Neural crest cell (in vitro differentiated cells): ENCODE data around the gene TGFB1. TPM values are rescaled to one million over a fixed set of nuclear protein-coding genes. Genes with fewer than 3 reads are reported as not detected.

Experiments used
- DNase-seq: peaks from one replicate; pipeline ENCODE4 v3.0.0; 2021; ENCODE audit warnings: low read depth, mixed read lengths, low spot score
- H3K27ac Mint-ChIP-seq: one replicate; pipeline ENCODE4 v1.8.0; 2021; ENCODE audit warnings: mild to moderate bottlenecking, mixed read lengths; ENCODE audit not compliant: unreplicated experiment
- H3K27me3 Mint-ChIP-seq: 2 replicates; pipeline ENCODE4 v1.8.0; 2021; ENCODE audit warnings: low read depth, mild to moderate bottlenecking, mixed read lengths
- H3K36me3 Mint-ChIP-seq: 2 replicates; pipeline ENCODE4 v1.8.0; 2021; ENCODE audit warnings: low read depth, mild to moderate bottlenecking, mixed read lengths
- H3K4me1 Mint-ChIP-seq: 2 replicates; pipeline ENCODE4 v1.8.0; 2021; ENCODE audit warnings: mixed read lengths
- H3K4me3 Mint-ChIP-seq: one replicate; pipeline ENCODE4 v1.8.0; 2021; ENCODE audit warnings: mild to moderate bottlenecking, mixed read lengths
- H3K9me3 Mint-ChIP-seq: 2 replicates; pipeline ENCODE4 v1.8.0; 2021; ENCODE audit warnings: mixed read lengths
- total RNA-seq: library from RNA; stranded (reverse); gene quantifications from 2 replicates; pipeline ENCODE4 v1.2.1, GENCODE V29; 2021
- TF ChIP-seq, protein P1 (sequence below): fragments of 200-600 bp; sonication (generic); conservative IDR thresholded peaks from 2 replicates; pipeline ENCODE4 v1.5.0; 2021; ENCODE audit warnings: antibody characterized with exemption, mild to moderate bottlenecking

The TGFB1 gene
- total RNA-seq, 1 donor from 2014 or later = 2.2 TPM

DNA sequence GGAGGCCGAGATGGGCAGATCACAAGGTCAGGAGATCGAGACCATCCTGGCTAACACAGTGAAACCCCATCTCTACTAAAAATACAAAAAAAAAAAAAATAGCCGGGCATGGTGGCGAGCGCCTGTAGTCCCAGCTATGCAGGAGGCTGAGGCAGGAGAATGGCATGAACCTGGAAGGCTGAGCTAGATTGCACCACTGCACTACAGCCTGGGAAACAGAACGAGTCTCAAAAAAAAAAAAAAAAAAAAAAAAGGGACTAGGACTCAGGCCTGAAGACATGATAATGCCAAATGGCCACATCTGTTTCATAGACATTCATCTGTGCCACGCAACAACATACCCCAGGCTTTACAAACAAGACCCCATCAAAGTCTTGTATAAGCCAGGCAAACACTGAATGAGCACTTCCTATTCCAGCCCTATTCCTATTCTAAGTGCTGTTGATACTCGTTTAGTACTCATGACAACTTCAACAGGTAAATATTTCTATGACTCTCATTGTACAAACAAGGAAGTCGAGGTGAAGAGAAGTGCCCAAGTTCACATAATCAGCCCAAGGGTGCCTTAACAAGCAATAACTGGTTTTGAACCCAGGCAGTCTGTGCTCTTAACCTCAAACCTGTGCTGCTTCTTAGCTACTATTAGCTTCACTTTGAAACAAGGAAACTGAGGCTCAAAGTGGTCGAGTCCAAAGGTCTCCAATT is 8.6 kb upstream of the TGFB1 start:
- TF ChIP-seq, protein P1, sequence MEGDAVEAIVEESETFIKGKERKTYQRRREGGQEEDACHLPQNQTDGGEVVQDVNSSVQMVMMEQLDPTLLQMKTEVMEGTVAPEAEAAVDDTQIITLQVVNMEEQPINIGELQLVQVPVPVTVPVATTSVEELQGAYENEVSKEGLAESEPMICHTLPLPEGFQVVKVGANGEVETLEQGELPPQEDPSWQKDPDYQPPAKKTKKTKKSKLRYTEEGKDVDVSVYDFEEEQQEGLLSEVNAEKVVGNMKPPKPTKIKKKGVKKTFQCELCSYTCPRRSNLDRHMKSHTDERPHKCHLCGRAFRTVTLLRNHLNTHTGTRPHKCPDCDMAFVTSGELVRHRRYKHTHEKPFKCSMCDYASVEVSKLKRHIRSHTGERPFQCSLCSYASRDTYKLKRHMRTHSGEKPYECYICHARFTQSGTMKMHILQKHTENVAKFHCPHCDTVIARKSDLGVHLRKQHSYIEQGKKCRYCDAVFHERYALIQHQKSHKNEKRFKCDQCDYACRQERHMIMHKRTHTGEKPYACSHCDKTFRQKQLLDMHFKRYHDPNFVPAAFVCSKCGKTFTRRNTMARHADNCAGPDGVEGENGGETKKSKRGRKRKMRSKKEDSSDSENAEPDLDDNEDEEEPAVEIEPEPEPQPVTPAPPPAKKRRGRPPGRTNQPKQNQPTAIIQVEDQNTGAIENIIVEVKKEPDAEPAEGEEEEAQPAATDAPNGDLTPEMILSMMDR = no peak
- peaks cover 6% of the 10 kb centered on the region for H3K36me3 Mint-ChIP-seq
- H3K4me3 Mint-ChIP-seq = peak overlapping the region; percentile 99
- H3K9me3 Mint-ChIP-seq = no peaks in the 10 kb centered on the region
- no peaks in the 10 kb centered on the region for H3K27me3 Mint-ChIP-seq
- DNase-seq = no peak
- no peak overlapping the region for H3K27ac Mint-ChIP-seq
- peaks cover 26% of the 10 kb centered on the region for H3K4me1 Mint-ChIP-seq

DNA sequence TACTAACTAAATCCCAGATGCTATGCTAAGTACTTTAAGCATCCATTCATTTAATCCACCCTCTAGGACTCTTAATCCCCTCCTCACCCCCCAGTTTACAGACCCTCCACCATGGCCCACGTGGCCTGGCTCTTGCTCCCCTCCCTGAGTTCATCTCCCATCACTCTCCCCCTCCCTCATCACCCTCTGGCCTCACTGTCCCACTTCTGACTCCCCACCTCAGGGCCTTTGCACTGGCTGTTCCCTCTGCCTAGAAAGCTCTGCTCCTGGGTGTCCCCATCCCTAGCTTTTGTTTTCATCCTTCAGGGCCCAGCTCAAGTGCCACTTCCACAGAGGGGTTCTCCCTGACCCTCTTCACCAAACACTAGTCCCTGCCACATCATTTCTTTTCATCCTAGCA is 6.0 kb upstream of the TGFB1 start:
- H3K36me3 Mint-ChIP-seq = peaks cover 6% of the 10 kb centered on the region
- H3K27me3 Mint-ChIP-seq = peaks cover 6% of the 10 kb centered on the region
- no peak for DNase-seq
- no peak overlapping the region for H3K27ac Mint-ChIP-seq
- peaks cover 28% of the 10 kb centered on the region for H3K4me1 Mint-ChIP-seq
- H3K9me3 Mint-ChIP-seq = no peaks in the 10 kb centered on the region
- no peak overlapping the region for H3K4me3 Mint-ChIP-seq
- TF ChIP-seq, protein P1 = no peak

DNA sequence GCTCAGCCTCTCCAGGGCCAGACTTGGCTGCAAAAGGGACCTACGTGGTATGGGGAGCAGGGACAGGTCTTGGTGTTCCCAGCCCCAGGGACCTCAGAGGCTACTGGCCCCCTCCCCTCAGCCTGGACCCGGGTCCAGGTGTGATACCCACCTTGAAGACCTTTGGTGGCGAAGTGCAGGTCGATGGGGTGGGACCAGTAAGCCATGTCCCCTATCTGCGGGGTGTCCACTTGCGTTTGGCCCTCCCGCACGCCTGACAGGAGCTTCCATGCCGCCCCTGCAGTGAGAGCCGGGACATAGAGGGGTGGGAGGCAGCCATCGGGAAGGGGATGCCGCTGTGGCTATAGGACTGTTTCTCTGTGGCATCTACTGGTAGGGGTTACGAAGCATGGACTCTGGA is 4.0 kb upstream of the TGFB1 start:
- peaks cover 20% of the 10 kb centered on the region for H3K4me1 Mint-ChIP-seq
- no peak for DNase-seq
- peaks cover 3% of the 10 kb centered on the region for H3K36me3 Mint-ChIP-seq
- no peaks in the 10 kb centered on the region for H3K9me3 Mint-ChIP-seq
- H3K27ac Mint-ChIP-seq = no peak overlapping the region
- H3K27me3 Mint-ChIP-seq = peaks cover 19% of the 10 kb centered on the region
- TF ChIP-seq, protein P1 = no peak
- peak overlapping the region; percentile 16 for H3K4me3 Mint-ChIP-seq

DNA sequence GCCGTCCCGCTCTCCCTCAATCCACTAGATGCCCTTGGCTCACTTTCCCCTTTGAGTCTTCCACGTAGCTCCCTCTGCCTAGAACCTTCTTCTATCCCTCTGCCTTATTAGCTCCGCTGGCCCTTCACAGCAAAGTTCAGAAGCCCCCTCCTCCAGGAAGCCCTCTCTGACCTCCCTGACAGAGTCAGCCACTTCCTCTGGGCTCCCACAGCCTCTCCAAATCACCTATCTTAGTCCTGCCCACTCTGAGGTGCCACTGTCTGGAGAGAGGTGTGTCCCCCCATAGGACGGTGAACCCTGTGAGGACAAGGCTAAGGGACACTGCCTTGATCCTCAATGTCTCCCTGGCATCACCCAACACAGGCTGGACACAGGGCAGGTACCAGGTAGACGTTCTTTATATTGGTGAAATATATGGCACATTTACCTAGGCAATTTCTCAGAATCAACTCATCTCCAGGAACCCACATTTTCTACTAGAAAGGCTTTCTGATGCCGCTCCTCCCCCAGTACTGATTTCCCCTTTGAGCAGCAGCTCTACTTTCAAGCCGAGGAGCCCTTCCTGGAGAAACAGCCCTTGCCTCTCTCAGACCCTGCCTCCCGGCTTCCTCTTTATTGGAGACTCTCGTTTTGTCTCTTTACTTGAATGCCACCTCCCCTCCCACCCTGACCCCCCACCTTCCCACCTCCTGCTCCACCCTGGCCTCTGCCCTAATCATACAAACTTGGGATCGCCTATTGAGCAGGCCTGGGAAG is 3.4 kb upstream of the TGFB1 start:
- Mint-ChIP-seq H3K27ac (no peak overlapping the region), H3K9me3 (no peaks in the 10 kb centered on the region), H3K4me3 (peak overlapping the region; percentile 74), H3K27me3 (peaks cover 25% of the 10 kb centered on the region), H3K36me3 (peaks cover 3% of the 10 kb centered on the region), H3K4me1 (peaks cover 17% of the 10 kb centered on the region)
- TF ChIP-seq, protein P1 = no peak
- no peak for DNase-seq

DNA sequence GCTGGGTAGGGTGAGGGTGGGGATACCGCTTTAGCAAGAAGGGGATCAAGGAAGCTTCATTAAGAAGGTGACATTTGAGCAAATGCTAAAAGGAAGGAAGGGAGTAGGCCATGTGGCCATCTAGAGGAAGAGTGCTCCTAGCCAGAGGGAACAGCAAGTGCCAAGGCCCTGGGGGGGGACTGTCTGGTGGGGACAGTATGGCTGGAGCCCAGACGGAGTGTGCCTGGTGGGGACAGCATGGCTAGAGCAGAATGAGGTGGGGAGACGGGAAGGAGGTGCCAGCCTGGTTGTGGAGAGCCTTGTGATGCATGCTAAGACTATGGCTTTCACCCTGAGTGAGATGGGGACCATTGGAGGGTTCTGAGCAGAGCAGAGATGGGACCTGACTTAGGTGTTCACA is 2.1 kb upstream of the TGFB1 start:
- Mint-ChIP-seq H3K9me3 (no peaks in the 10 kb centered on the region), H3K36me3 (peaks cover 3% of the 10 kb centered on the region), H3K4me3 (peak overlapping the region; percentile 66), H3K4me1 (peaks cover 27% of the 10 kb centered on the region), H3K27ac (no peak overlapping the region), H3K27me3 (peaks cover 38% of the 10 kb centered on the region)
- TF ChIP-seq, protein P1 = no peak
- no peak for DNase-seq
